GM10266 (cell line): ENCODE measurements around the gene CNNM4.
A peak's percentile ranks its signal among the peaks of the same experiment; 100 is the strongest.

Source experiments
- DNase-seq: peaks from one replicate; pipeline ENCODE4 v3.0.0; 2012; ENCODE audit errors: extremely low spot score
- CTCF ChIP-seq: IDR thresholded peaks from 2 replicates; pipeline ENCODE4 v1.5.1; 2012; ENCODE audit warnings: mild to moderate bottlenecking, low read depth; ENCODE audit not compliant: control insufficient read depth, insufficient read depth; ENCODE audit errors: missing control alignments

CNNM4 gene

DNA sequence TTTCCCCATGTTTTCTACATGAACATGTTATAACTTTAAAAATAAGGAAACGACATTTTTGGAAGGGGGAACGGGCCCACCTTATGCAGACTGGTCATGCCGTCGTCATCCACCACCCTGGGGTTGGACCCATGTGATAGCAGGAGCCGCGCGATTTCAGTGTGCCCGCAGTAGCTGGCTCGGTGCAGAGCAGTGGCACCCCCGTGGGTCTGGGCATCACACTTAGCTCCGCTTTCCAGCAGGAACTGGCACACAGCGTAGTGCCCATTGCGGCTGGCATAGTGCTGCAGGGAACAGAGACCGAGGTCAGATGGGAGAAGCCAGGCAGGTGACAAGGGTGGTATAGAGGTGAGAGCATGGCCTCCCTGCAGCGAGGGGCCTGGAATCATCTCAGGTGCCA, 92.6 kb downstream of the CNNM4 start:
- DNase-seq: no peak
- TF ChIP-seq CTCF: no peak

DNA sequence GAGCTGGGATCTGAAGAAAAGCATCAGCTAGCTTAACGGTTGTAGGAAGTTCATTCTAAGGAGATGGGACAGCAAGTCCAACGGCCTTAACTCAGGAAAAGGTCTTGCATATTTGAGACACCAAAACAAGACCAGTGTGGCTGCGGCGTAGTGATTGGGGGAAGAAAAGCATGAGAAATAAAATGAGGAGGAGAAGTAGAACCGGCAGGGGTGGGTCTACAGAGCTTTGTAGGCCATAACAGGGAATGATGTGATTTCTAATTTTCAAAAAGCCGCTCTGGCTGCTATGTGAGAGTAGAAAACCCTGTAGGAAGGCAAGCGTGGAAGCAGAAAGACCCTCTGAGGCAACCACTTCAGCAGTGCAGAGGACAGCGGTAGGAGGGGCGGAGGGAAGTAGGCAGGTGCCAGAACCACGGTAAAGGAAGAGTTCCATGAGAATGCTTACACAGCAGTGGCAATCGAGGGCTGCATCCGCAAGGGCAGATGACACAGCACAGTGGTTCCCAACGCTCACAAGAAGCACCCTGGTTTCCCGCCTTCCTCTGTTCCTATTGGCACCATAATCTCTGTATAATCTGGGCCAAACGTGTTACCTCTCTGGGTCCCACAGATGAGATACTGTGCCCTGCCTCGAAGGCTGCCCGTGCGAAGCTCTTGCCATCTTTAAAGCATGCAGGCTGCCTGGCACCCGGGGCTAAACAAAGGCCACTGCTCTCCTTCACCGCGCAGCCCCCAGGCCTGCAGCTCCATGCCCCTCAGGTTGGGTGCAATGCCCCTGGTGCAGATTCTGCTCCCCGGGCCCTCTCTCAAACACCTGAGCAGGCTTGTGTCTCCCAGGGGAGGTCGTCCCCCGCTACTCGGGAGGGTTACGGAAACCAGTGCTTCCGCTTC, 96.3 kb downstream of the CNNM4 start:
- DNase-seq: no peak

GRCh38 chr2:96857667-96858372, 97.1 kb downstream of the CNNM4 start, which contains the start of gene ANKRD39:
Gene ANKRD39 (minus strand): TSS chr2:96858016. CDS start chr2:96857987, 29 bp downstream.
- peak; percentile 100 for DNase-seq
- TF ChIP-seq CTCF: peak; percentile 96

More for the DNA sequence above, 96.3 kb downstream of the CNNM4 start:
- no peak for TF ChIP-seq CTCF

DNA sequence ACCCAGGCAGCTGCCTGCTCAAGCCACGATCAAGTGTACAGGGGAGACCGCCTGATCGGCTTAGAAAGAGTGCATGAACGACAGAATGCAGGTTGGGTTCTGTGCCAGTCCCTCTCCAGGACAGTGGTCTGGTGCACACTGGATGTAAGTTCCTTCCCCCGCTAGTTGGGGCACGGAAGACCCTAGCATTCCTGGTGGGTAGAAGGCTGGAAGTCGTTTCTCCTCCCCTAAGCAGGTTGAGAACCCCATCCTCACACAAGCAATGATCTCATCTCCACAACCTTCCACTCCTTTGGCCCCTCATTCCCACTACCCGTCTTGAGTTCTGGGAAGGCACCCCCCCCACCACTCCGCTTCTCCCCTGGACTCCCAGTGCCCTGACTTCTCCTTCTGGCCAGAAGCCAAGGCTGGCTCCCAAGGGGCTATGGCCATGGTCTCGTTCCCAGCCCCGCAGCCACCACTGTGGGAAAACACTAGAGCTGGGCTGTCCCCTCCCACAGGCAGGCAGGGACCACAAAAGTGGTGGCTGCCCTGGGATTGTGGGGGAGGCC, 98.5 kb downstream of the CNNM4 start:
- no peak for DNase-seq
- no peak for TF ChIP-seq CTCF

DNA sequence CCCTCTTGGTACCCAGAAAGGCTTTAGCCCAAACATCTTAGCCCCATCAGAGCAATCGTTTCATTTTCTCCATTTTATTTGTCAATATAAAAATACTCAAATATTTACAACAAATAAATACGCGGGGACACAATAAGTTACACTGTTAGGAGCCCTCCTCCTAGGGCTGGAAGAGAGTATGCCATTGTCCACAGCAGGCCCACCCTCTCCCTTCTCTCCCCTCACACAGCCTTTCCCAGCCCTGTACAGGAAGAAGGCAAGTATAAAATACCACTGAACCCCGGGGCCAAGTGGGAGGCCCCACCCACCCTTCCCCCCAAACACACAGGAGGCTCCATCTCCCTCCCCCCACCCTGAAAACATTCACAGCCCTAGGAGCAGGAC, 99.0 kb downstream of the CNNM4 start:
- no peak for TF ChIP-seq CTCF
- DNase-seq: no peak

GRCh38 chr2:96860065-96861029, 99.6 kb downstream of the CNNM4 start:
- DNase-seq: no peak
- no peak for TF ChIP-seq CTCF
